Measurements from ENCODE around the gene FLT4. TPM values are rescaled to one million over a fixed set of nuclear protein-coding genes. Genes with fewer than 3 reads are reported as not detected.

The FLT4 gene
- total RNA-seq, 1 donor from 2014 or later: 13.1 TPM

- H3K36me3 Mint-ChIP-seq (ENCODE audit: low read depth): no peaks in the 10 kb centered on the region
- DNase-seq (ENCODE audit: low read depth, low spot score): no peak
- peaks cover 4% of the 10 kb centered on the region for H3K27me3 Mint-ChIP-seq (ENCODE audit: low read depth)
- H3K4me1 Mint-ChIP-seq: peaks cover 5% of the 10 kb centered on the region
- H3K27ac Mint-ChIP-seq (ENCODE audit: unreplicated experiment): no peak overlapping the region
- no peak overlapping the region for H3K4me3 Mint-ChIP-seq
- TF ChIP-seq CTCF (conservative IDR thresholded peaks at IDR 0.05): no peak
- no peaks in the 10 kb centered on the region for H3K9me3 Mint-ChIP-seq
Observed at GRCh38 chr5:180622910-180623309, 26.5 kb downstream of the FLT4 start.

GRCh38 chr5:180621311-180621710 lies 28.1 kb downstream of the FLT4 start:
- H3K9me3 Mint-ChIP-seq: no peaks in the 10 kb centered on the region
- no peak for DNase-seq (ENCODE audit: low read depth, low spot score)
- H3K4me3 Mint-ChIP-seq: no peak overlapping the region
- no peak for TF ChIP-seq CTCF (conservative IDR thresholded peaks at IDR 0.05)
- peaks cover 4% of the 10 kb centered on the region for H3K27me3 Mint-ChIP-seq (ENCODE audit: low read depth)
- H3K4me1 Mint-ChIP-seq: peaks cover 5% of the 10 kb centered on the region
- no peak overlapping the region for H3K27ac Mint-ChIP-seq (ENCODE audit: unreplicated experiment)
- H3K36me3 Mint-ChIP-seq (ENCODE audit: low read depth): no peaks in the 10 kb centered on the region

GRCh38 chr5:180620014-180620413 lies 29.4 kb downstream of the FLT4 start:
- DNase-seq (ENCODE audit: low read depth, low spot score): no peak
- Mint-ChIP-seq H3K27me3 (ENCODE audit: low read depth) (peaks cover 4% of the 10 kb centered on the region), H3K27ac (ENCODE audit: unreplicated experiment) (no peak overlapping the region), H3K4me1 (peaks cover 5% of the 10 kb centered on the region), H3K4me3 (peak overlapping the region; percentile 74), H3K9me3 (no peaks in the 10 kb centered on the region), H3K36me3 (ENCODE audit: low read depth) (no peaks in the 10 kb centered on the region)
- TF ChIP-seq CTCF (conservative IDR thresholded peaks at IDR 0.05): no peak

- DNase-seq (ENCODE audit: low read depth, low spot score): no peak
- H3K27me3 Mint-ChIP-seq (ENCODE audit: low read depth): peaks cover 4% of the 10 kb centered on the region
- no peaks in the 10 kb centered on the region for H3K9me3 Mint-ChIP-seq
- peaks cover 5% of the 10 kb centered on the region for H3K4me1 Mint-ChIP-seq
- no peak for TF ChIP-seq CTCF (conservative IDR thresholded peaks at IDR 0.05)
- no peaks in the 10 kb centered on the region for H3K36me3 Mint-ChIP-seq (ENCODE audit: low read depth)
- H3K27ac Mint-ChIP-seq (ENCODE audit: unreplicated experiment): no peak overlapping the region
- no peak overlapping the region for H3K4me3 Mint-ChIP-seq
Observed at GRCh38 chr5:180619563-180619915, 29.9 kb downstream of the FLT4 start.

- peak; percentile 65 for DNase-seq (ENCODE audit: low read depth, low spot score)
- H3K9me3 Mint-ChIP-seq: no peaks in the 10 kb centered on the region
- TF ChIP-seq CTCF (conservative IDR thresholded peaks at IDR 0.05): peak; percentile 69
- H3K4me3 Mint-ChIP-seq: peak overlapping the region; percentile 88
- no peaks in the 10 kb centered on the region for H3K36me3 Mint-ChIP-seq (ENCODE audit: low read depth)
- H3K27me3 Mint-ChIP-seq (ENCODE audit: low read depth): peaks cover 4% of the 10 kb centered on the region
- H3K4me1 Mint-ChIP-seq: peaks cover 5% of the 10 kb centered on the region
- no peak overlapping the region for H3K27ac Mint-ChIP-seq (ENCODE audit: unreplicated experiment)
Observed at GRCh38 chr5:180618829-180619562, 30.4 kb downstream of the FLT4 start.
